KMS-11 (cell line): ENCODE measurements around the gene CCIN.
A peak's percentile ranks its signal among the peaks of the same experiment; 100 is the strongest.

Experiments
- H2AFZ ChIP-seq: fragments of 200-600 bp; sonication (generic); 2 replicates; pipeline ENCODE4 v1.6.1; 2016; ENCODE audit warnings: antibody characterized with exemption, mixed run types, low read depth
- H3K27ac ChIP-seq: fragments of 200-600 bp; sonication (generic); 2 replicates; pipeline ENCODE4 v1.6.1; 2016; ENCODE audit warnings: mild to moderate bottlenecking, mixed run types
- H3K27me3 ChIP-seq: fragments of 200-600 bp; sonication (generic); 2 replicates; pipeline ENCODE4 v1.6.1; 2017; ENCODE audit warnings: mild to moderate bottlenecking, low read depth, mixed run types, moderate library complexity; ENCODE audit not compliant: insufficient read depth
- H3K36me3 ChIP-seq: fragments of 200-600 bp; sonication (generic); 2 replicates; pipeline ENCODE4 v1.6.1; 2017; ENCODE audit warnings: mild to moderate bottlenecking, mixed run types; ENCODE audit not compliant: insufficient read depth
- H3K4me1 ChIP-seq: fragments of 200-600 bp; sonication (generic); 2 replicates; pipeline ENCODE4 v1.6.1; 2016; ENCODE audit warnings: mild to moderate bottlenecking, low read depth, mixed run types; ENCODE audit not compliant: poor library complexity, severe bottlenecking
- H3K4me2 ChIP-seq: fragments of 200-600 bp; sonication (generic); 2 replicates; pipeline ENCODE4 v1.7.0; 2016; ENCODE audit warnings: mild to moderate bottlenecking, mixed run types
- H3K4me3 ChIP-seq: fragments of 200-600 bp; sonication (generic); IDR thresholded peaks from 2 replicates; pipeline ENCODE4 v1.6.1; 2017; ENCODE audit warnings: low read depth, low read length, mixed read lengths; ENCODE audit not compliant: insufficient read depth
- H3K79me2 ChIP-seq: fragments of 200-600 bp; sonication (generic); 2 replicates; pipeline ENCODE4 v1.6.1; 2016; ENCODE audit warnings: low read depth, mixed run types; ENCODE audit not compliant: insufficient read depth
- H3K9ac ChIP-seq: fragments of 200-600 bp; sonication (generic); 2 replicates; pipeline ENCODE4 v1.6.1; 2016; ENCODE audit warnings: mild to moderate bottlenecking, mixed run types
- H4K20me1 ChIP-seq: fragments of 200-600 bp; sonication (generic); 2 replicates; pipeline ENCODE4 v1.6.1; 2016; ENCODE audit warnings: mild to moderate bottlenecking, mixed run types; ENCODE audit not compliant: insufficient read depth
- TF ChIP-seq, protein P1 (sequence below): fragments of 200-600 bp; sonication (generic); conservative IDR thresholded peaks from 2 replicates; pipeline ENCODE4 v1.6.1; 2017; ENCODE audit warnings: low read depth, mild to moderate bottlenecking, antibody characterized with exemption, low read length, moderate library complexity, mixed read lengths

Gene CCIN

DNA sequence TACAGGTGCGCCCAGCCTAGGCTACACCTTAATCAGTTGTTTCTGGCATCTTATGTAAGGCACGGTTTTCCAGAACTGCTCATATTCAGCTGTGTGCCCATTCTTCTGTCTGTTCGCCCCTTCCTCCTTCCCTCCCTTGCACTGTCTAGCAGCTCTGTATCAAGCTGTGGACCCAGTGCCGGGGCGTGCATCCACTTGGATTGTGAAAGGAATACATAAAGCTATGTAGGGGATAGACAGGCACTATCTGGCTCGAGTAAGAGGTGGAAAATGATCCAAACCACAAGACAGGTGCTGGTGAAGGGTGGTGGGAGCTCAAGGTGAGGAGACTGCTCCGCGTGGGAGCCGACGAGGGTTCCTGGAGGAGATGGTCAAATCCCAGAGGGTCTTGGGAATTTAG, 30.7 kb upstream of the CCIN start:
- Histone ChIP-seq H3K9ac (no peak overlapping the region), H3K27me3 (no peaks in the 10 kb centered on the region; the same call in 1 of the 2 replicates), H3K4me1 (peaks cover 44% of the 10 kb centered on the region), H3K4me3 (no peak overlapping the region), H3K79me2 (no peaks in the 10 kb centered on the region), H4K20me1 (no peaks in the 10 kb centered on the region), H3K4me2 (no peak overlapping the region), H3K36me3 (no peaks in the 10 kb centered on the region), H3K27ac (no peak overlapping the region), H2AFZ (no peak overlapping the region)
- TF ChIP-seq, protein P1, sequence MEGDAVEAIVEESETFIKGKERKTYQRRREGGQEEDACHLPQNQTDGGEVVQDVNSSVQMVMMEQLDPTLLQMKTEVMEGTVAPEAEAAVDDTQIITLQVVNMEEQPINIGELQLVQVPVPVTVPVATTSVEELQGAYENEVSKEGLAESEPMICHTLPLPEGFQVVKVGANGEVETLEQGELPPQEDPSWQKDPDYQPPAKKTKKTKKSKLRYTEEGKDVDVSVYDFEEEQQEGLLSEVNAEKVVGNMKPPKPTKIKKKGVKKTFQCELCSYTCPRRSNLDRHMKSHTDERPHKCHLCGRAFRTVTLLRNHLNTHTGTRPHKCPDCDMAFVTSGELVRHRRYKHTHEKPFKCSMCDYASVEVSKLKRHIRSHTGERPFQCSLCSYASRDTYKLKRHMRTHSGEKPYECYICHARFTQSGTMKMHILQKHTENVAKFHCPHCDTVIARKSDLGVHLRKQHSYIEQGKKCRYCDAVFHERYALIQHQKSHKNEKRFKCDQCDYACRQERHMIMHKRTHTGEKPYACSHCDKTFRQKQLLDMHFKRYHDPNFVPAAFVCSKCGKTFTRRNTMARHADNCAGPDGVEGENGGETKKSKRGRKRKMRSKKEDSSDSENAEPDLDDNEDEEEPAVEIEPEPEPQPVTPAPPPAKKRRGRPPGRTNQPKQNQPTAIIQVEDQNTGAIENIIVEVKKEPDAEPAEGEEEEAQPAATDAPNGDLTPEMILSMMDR, result no peak

DNA sequence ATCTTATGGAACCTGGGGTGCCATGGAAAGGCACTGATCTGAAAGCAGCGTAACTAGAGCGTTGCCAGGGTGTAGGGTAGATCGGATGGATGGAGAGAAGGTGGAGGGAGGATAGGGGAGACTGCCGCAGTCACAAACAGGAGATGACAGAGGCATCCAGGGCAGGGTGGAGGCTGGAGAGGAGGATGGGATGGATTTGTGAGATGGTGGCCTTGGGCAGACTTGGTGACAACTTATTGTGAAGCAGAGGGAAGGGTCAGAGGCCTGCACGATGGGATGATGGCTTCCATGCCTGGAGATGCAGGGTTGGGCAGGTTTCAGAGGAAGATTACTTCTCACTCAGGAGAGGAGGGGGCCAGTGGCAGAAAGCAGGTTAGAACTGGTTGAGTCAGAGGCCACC, 30.3 kb upstream of the CCIN start:
- H2AFZ ChIP-seq, result no peak overlapping the region
- H3K9ac ChIP-seq, result no peak overlapping the region
- H3K27me3 ChIP-seq, result no peaks in the 10 kb centered on the region; the same call in 1 of the 2 replicates
- no peak overlapping the region for H3K4me2 ChIP-seq
- peaks cover 44% of the 10 kb centered on the region for H3K4me1 ChIP-seq
- no peak overlapping the region for H3K27ac ChIP-seq
- H3K4me3 ChIP-seq, result no peak overlapping the region
- H3K79me2 ChIP-seq, result no peaks in the 10 kb centered on the region
- no peaks in the 10 kb centered on the region for H3K36me3 ChIP-seq
- TF ChIP-seq, protein P1, result no peak
- no peaks in the 10 kb centered on the region for H4K20me1 ChIP-seq

- Histone ChIP-seq H3K79me2 (no peaks in the 10 kb centered on the region), H3K27me3 (no peaks in the 10 kb centered on the region; the same call in 1 of the 2 replicates), H3K9ac (no peak overlapping the region), H3K36me3 (no peaks in the 10 kb centered on the region), H4K20me1 (no peaks in the 10 kb centered on the region), H3K4me1 (peaks cover 44% of the 10 kb centered on the region), H2AFZ (no peak overlapping the region), H3K4me2 (peak overlapping the region; percentile 36), H3K4me3 (no peak overlapping the region), H3K27ac (peak overlapping the region; percentile 17; the same call in 1 of the 2 replicates)
- TF ChIP-seq, protein P1, result no peak
Measured at GRCh38 chr9:36140086-36141084, 28.8 kb upstream of the CCIN start.

DNA sequence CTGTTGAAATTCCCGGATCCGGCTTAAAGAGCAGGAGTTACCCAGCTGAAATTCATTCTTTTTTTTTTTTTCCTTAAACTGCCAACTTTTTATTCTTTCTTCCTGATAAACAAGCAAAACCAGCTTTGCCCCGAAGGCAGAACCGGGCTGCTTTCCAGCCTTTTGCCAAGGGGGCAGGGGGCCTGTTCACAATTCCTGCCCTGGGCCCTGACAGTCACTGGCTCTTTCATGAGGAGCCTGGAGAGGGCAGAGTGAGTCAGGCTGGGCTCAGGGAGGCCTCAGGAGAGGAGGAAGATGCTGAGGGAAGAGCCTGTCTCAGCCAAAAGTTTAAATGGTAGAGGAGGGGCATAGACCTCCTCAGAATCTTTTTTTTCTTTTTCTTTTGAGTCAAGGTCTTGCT, 27.9 kb upstream of the CCIN start:
- Histone ChIP-seq H3K4me3 (no peak overlapping the region), H3K27ac (no peak overlapping the region), H4K20me1 (no peaks in the 10 kb centered on the region), H3K79me2 (no peaks in the 10 kb centered on the region), H2AFZ (no peak overlapping the region), H3K9ac (no peak overlapping the region), H3K36me3 (no peaks in the 10 kb centered on the region), H3K27me3 (no peaks in the 10 kb centered on the region), H3K4me2 (peak overlapping the region; percentile 36; the same call in 1 of the 2 replicates), H3K4me1 (peaks cover 40% of the 10 kb centered on the region)
- TF ChIP-seq, protein P1, result no peak
